Activated T-helper 1 cell treated with anti-CD3 and anti-CD28 coated beads, Interleukin-2, amount 50 U/mL, for 16 hours (primary cell): ENCODE measurements around the gene KRTAP10-11.
"Not testable (repeated sequence)": the region's sequence is repeated elsewhere in the genome, so short reads cannot be mapped to it uniquely, and the experiment has no call there.

Experiments used
- DNase-seq, 2 donors: peaks; one replicate each; pipeline ENCODE4 v3.0.0-alpha.2; 2020; ENCODE audit warnings: low read depth in 1 of 2, low spot score in 1 of 2

KRTAP10-11 gene

GRCh38 chr21:44646366-44647221 lies at the start of gene KRTAP10-11:
Gene KRTAP10-11 (plus strand): TSS chr21:44646414. CDS start chr21:44646459, 45 bp downstream.
- DNase-seq, result not testable (repeated sequence)

- no peak for DNase-seq
Measured at GRCh38 chr21:44598061-44598460, 48.2 kb upstream of the KRTAP10-11 start.

GRCh38 chr21:44599264-44600029 lies 46.8 kb upstream of the KRTAP10-11 start:
- DNase-seq, result no peak

GRCh38 chr21:44600118-44600978 lies 45.9 kb upstream of the KRTAP10-11 start, which contains the start of gene KRTAP10-7:
Gene KRTAP10-7 (plus strand): TSS chr21:44600597. CDS start chr21:44600622, 25 bp downstream.
- DNase-seq, result not testable (repeated sequence)

GRCh38 chr21:44601091-44601490 lies 45.1 kb upstream of the KRTAP10-11 start:
- not testable (repeated sequence) for DNase-seq

- no peak for DNase-seq
Measured at GRCh38 chr21:44601596-44602462, 44.4 kb upstream of the KRTAP10-11 start.

- DNase-seq, result no peak
Measured at GRCh38 chr21:44602463-44602850, 43.8 kb upstream of the KRTAP10-11 start.

GRCh38 chr21:44603109-44603875 lies 42.9 kb upstream of the KRTAP10-11 start:
- DNase-seq, result no peak

- no peak for DNase-seq
Measured at GRCh38 chr21:44603911-44604310, 42.3 kb upstream of the KRTAP10-11 start.

GRCh38 chr21:44606495-44606894 lies 39.7 kb upstream of the KRTAP10-11 start:
- no peak for DNase-seq

GRCh38 chr21:44609193-44609592 lies 37.0 kb upstream of the KRTAP10-11 start:
- DNase-seq, result no peak

GRCh38 chr21:44610157-44610843 lies 35.9 kb upstream of the KRTAP10-11 start:
- not testable (repeated sequence) for DNase-seq

- no peak for DNase-seq
Measured at GRCh38 chr21:44611551-44611950, 34.7 kb upstream of the KRTAP10-11 start.

- no peak for DNase-seq
Measured at GRCh38 chr21:44612029-44612486, 34.2 kb upstream of the KRTAP10-11 start, which contains the start of gene KRTAP10-8. Gene KRTAP10-8 (plus strand): TSS chr21:44612079. CDS start chr21:44612101, 22 bp downstream.

GRCh38 chr21:44612669-44613229 lies 33.5 kb upstream of the KRTAP10-11 start:
- no peak for DNase-seq

GRCh38 chr21:44613386-44614155 lies 32.6 kb upstream of the KRTAP10-11 start:
- DNase-seq, result no peak

- no peak for DNase-seq
Measured at GRCh38 chr21:44614161-44614631, 32.0 kb upstream of the KRTAP10-11 start.
